ENCODE data around the gene TMEM50B. TPM values are rescaled to one million over a fixed set of nuclear protein-coding genes. Genes with fewer than 3 reads are reported as not detected.
"Not testable (repeated sequence)": the region's sequence is repeated elsewhere in the genome, so short reads cannot be mapped to it uniquely, and the experiment has no call there.

The TMEM50B gene
- total RNA-seq, 1 experiment from 2014 or later, result 28.4 TPM

- H3K27me3 Mint-ChIP-seq (ENCODE audit: unreplicated experiment), result no peaks in the 10 kb centered on the region
- H3K36me3 Mint-ChIP-seq (ENCODE audit: insufficient read depth, unreplicated experiment), result peaks cover 12% of the 10 kb centered on the region
- TF ChIP-seq CTCF (IDR thresholded peaks at IDR 0.05; ENCODE audit: unreplicated experiment), result no peak
- CTCF ChIA-PET, result no interaction called here
- no peak overlapping the region for H3K4me3 Mint-ChIP-seq (ENCODE audit: low read depth, unreplicated experiment)
- intact Hi-C loops (cut with micrococcal nuclease; ENCODE audit: unreplicated experiment), result no loop called here
- H3K27ac Mint-ChIP-seq (ENCODE audit: unreplicated experiment), result no peak overlapping the region
- no peaks in the 10 kb centered on the region for H3K9me3 Mint-ChIP-seq (ENCODE audit: low read depth, unreplicated experiment)
- BruUV-seq (replicated peaks), result no TSS peak
- peaks cover 16% of the 10 kb centered on the region for H3K4me1 Mint-ChIP-seq (ENCODE audit: low read depth, unreplicated experiment)
- no peak for DNase-seq
Observed at GRCh38 chr21:33451634-33452071, 28.1 kb downstream of the TMEM50B start.

- Mint-ChIP-seq H3K27me3 (ENCODE audit: unreplicated experiment) (no peaks in the 10 kb centered on the region), H3K4me1 (ENCODE audit: low read depth, unreplicated experiment) (peaks cover 16% of the 10 kb centered on the region), H3K4me3 (ENCODE audit: low read depth, unreplicated experiment) (no peak overlapping the region), H3K27ac (ENCODE audit: unreplicated experiment) (no peak overlapping the region), H3K36me3 (ENCODE audit: insufficient read depth, unreplicated experiment) (peaks cover 12% of the 10 kb centered on the region), H3K9me3 (ENCODE audit: low read depth, unreplicated experiment) (no peaks in the 10 kb centered on the region)
- intact Hi-C loops (cut with micrococcal nuclease; ENCODE audit: unreplicated experiment), result no loop called here
- no peak for DNase-seq
- BruUV-seq (replicated peaks), result no TSS peak
- TF ChIP-seq CTCF (IDR thresholded peaks at IDR 0.05; ENCODE audit: unreplicated experiment), result no peak
- CTCF ChIA-PET, result no interaction called here
Observed at GRCh38 chr21:33449616-33450015, 30.2 kb downstream of the TMEM50B start.

- DNase-seq; H3K4me3 Mint-ChIP-seq (ENCODE audit: low read depth, unreplicated experiment); intact Hi-C loops (cut with micrococcal nuclease; ENCODE audit: unreplicated experiment); H3K27ac Mint-ChIP-seq (ENCODE audit: unreplicated experiment); H3K36me3 Mint-ChIP-seq (ENCODE audit: insufficient read depth, unreplicated experiment); H3K9me3 Mint-ChIP-seq (ENCODE audit: low read depth, unreplicated experiment); H3K27me3 Mint-ChIP-seq (ENCODE audit: unreplicated experiment); H3K4me1 Mint-ChIP-seq (ENCODE audit: low read depth, unreplicated experiment); BruUV-seq (replicated peaks): not testable (repeated sequence)
- CTCF ChIA-PET, result interaction anchor here (0.7 kb wide), 2 partner anchors 147 to 263 kb away, joined by 4 read pairs; no protein-coding TSS in a partner anchor
Observed at GRCh38 chr21:33446620-33447019, 33.2 kb downstream of the TMEM50B start.

GRCh38 chr21:33444499-33444898 lies 35.3 kb downstream of the TMEM50B start:
- Mint-ChIP-seq H3K4me1 (ENCODE audit: low read depth, unreplicated experiment) (no peaks in the 10 kb centered on the region), H3K4me3 (ENCODE audit: low read depth, unreplicated experiment) (no peak overlapping the region), H3K36me3 (ENCODE audit: insufficient read depth, unreplicated experiment) (peaks cover 6% of the 10 kb centered on the region), H3K9me3 (ENCODE audit: low read depth, unreplicated experiment) (no peaks in the 10 kb centered on the region), H3K27me3 (ENCODE audit: unreplicated experiment) (no peaks in the 10 kb centered on the region), H3K27ac (ENCODE audit: unreplicated experiment) (no peak overlapping the region)
- BruUV-seq (replicated peaks), result no TSS peak
- intact Hi-C loops (cut with micrococcal nuclease; ENCODE audit: unreplicated experiment), result loop anchor here (2.0 kb wide), 1 partner anchor 84 kb away; no protein-coding TSS in a partner anchor
- CTCF ChIA-PET, result interaction anchor here (0.6 to 2.4 kb wide), 6 partner anchors 47 to 245 kb away, joined by 3 to 24 read pairs (median 3); no protein-coding TSS in a partner anchor
- TF ChIP-seq CTCF (IDR thresholded peaks at IDR 0.05; ENCODE audit: unreplicated experiment), result no peak
- DNase-seq, result no peak

- intact Hi-C loops (cut with micrococcal nuclease; ENCODE audit: unreplicated experiment), result no loop called here
- no peaks in the 10 kb centered on the region for H3K27me3 Mint-ChIP-seq (ENCODE audit: unreplicated experiment)
- peaks cover 12% of the 10 kb centered on the region for H3K36me3 Mint-ChIP-seq (ENCODE audit: insufficient read depth, unreplicated experiment)
- no TSS peak for BruUV-seq (replicated peaks)
- H3K4me1 Mint-ChIP-seq (ENCODE audit: low read depth, unreplicated experiment), result no peaks in the 10 kb centered on the region
- H3K4me3 Mint-ChIP-seq (ENCODE audit: low read depth, unreplicated experiment), result no peak overlapping the region
- no peaks in the 10 kb centered on the region for H3K9me3 Mint-ChIP-seq (ENCODE audit: low read depth, unreplicated experiment)
- CTCF ChIA-PET, result interaction anchor here (2.4 kb wide), 1 partner anchor 82 kb away, joined by 24 read pairs; no protein-coding TSS in a partner anchor
- no peak for TF ChIP-seq CTCF (IDR thresholded peaks at IDR 0.05; ENCODE audit: unreplicated experiment)
- DNase-seq, result no peak
- no peak overlapping the region for H3K27ac Mint-ChIP-seq (ENCODE audit: unreplicated experiment)
Observed at GRCh38 chr21:33443194-33443593, 36.6 kb downstream of the TMEM50B start.

Data from Calu3 (cell line).